ENCODE data around the gene PAF1. TPM values are rescaled to one million over a fixed set of nuclear protein-coding genes. Genes with fewer than 3 reads are reported as not detected.

PAF1 gene
- total RNA-seq, 2 donors from 2014 or later, result 113 to 127 TPM

GRCh38 chr19:39377373-39378362 is 13.2 kb downstream of the PAF1 start:
- H3K9me3 ChIP-seq (ENCODE audit: control insufficient read depth, low read length, poor library complexity, severe bottlenecking), result no peaks in the 10 kb centered on the region
- Mint-ChIP-seq H3K27ac (no peak overlapping the region), H3K36me3 (ENCODE audit: low read depth) (peaks cover 27% of the 10 kb centered on the region), H3K4me3 (peak overlapping the region; percentile 7), H3K4me1 (peaks cover 8% of the 10 kb centered on the region), H3K27me3 (no peaks in the 10 kb centered on the region)
- DNase-seq, result no peak
- no peak for ATAC-seq

- Mint-ChIP-seq H3K36me3 (ENCODE audit: low read depth) (peaks cover 21% of the 10 kb centered on the region), H3K27ac (peak overlapping the region; percentile 67), H3K4me3 (no peak overlapping the region), H3K27me3 (no peaks in the 10 kb centered on the region), H3K4me1 (peaks cover 10% of the 10 kb centered on the region)
- H3K9me3 ChIP-seq (ENCODE audit: control insufficient read depth, low read length, poor library complexity, severe bottlenecking), result no peaks in the 10 kb centered on the region
- no peak for ATAC-seq
- no peak for DNase-seq
Observed at GRCh38 chr19:39375929-39376328, 15.0 kb downstream of the PAF1 start.

GRCh38 chr19:39372941-39373340 is 18.0 kb downstream of the PAF1 start:
- no peak overlapping the region for H3K4me3 Mint-ChIP-seq
- H3K27me3 Mint-ChIP-seq, result no peaks in the 10 kb centered on the region
- H3K36me3 Mint-ChIP-seq (ENCODE audit: low read depth), result peaks cover 19% of the 10 kb centered on the region
- peaks cover 12% of the 10 kb centered on the region for H3K4me1 Mint-ChIP-seq
- no peaks in the 10 kb centered on the region for H3K9me3 ChIP-seq (ENCODE audit: control insufficient read depth, low read length, poor library complexity, severe bottlenecking)
- ATAC-seq (no peak), DNase-seq (no peak)
- H3K27ac Mint-ChIP-seq, result peak overlapping the region; percentile 53

GRCh38 chr19:39372047-39372802 is 18.7 kb downstream of the PAF1 start:
- H3K27me3 Mint-ChIP-seq, result no peaks in the 10 kb centered on the region
- H3K27ac Mint-ChIP-seq, result peak overlapping the region; percentile 53
- H3K9me3 ChIP-seq (ENCODE audit: control insufficient read depth, low read length, poor library complexity, severe bottlenecking), result no peaks in the 10 kb centered on the region
- peak overlapping the region; percentile 56 for H3K4me3 Mint-ChIP-seq
- peaks cover 12% of the 10 kb centered on the region for H3K4me1 Mint-ChIP-seq
- peaks cover 15% of the 10 kb centered on the region for H3K36me3 Mint-ChIP-seq (ENCODE audit: low read depth)
- no peak for ATAC-seq
- DNase-seq, result no peak

GRCh38 chr19:39370735-39371134 is 20.2 kb downstream of the PAF1 start:
- H3K36me3 Mint-ChIP-seq (ENCODE audit: low read depth), result peaks cover 10% of the 10 kb centered on the region
- no peaks in the 10 kb centered on the region for H3K9me3 ChIP-seq (ENCODE audit: control insufficient read depth, low read length, poor library complexity, severe bottlenecking)
- no peak overlapping the region for H3K27ac Mint-ChIP-seq
- H3K4me1 Mint-ChIP-seq, result peaks cover 9% of the 10 kb centered on the region
- no peak overlapping the region for H3K4me3 Mint-ChIP-seq
- DNase-seq (no peak), ATAC-seq (no peak)
- H3K27me3 Mint-ChIP-seq, result no peaks in the 10 kb centered on the region

- Mint-ChIP-seq H3K4me3 (no peak overlapping the region), H3K27me3 (no peaks in the 10 kb centered on the region), H3K36me3 (ENCODE audit: low read depth) (peaks cover 5% of the 10 kb centered on the region), H3K27ac (no peak overlapping the region), H3K4me1 (peaks cover 9% of the 10 kb centered on the region)
- no peak for ATAC-seq
- no peaks in the 10 kb centered on the region for H3K9me3 ChIP-seq (ENCODE audit: control insufficient read depth, low read length, poor library complexity, severe bottlenecking)
- no peak for DNase-seq
Observed at GRCh38 chr19:39369200-39369599, 21.7 kb downstream of the PAF1 start.

- H3K4me3 Mint-ChIP-seq, result no peak overlapping the region
- no peaks in the 10 kb centered on the region for H3K27me3 Mint-ChIP-seq
- ATAC-seq (no peak), DNase-seq (no peak)
- H3K9me3 ChIP-seq (ENCODE audit: control insufficient read depth, low read length, poor library complexity, severe bottlenecking), result no peaks in the 10 kb centered on the region
- peaks cover 9% of the 10 kb centered on the region for H3K4me1 Mint-ChIP-seq
- no peak overlapping the region for H3K27ac Mint-ChIP-seq
- peaks cover 1% of the 10 kb centered on the region for H3K36me3 Mint-ChIP-seq (ENCODE audit: low read depth)
Observed at GRCh38 chr19:39365531-39365930, 25.4 kb downstream of the PAF1 start.

GRCh38 chr19:39363901-39364457 is 26.9 kb downstream of the PAF1 start:
- DNase-seq (no peak), ATAC-seq (peak; percentile 18)
- peak overlapping the region; percentile 47 for H3K27ac Mint-ChIP-seq
- H3K27me3 Mint-ChIP-seq, result no peaks in the 10 kb centered on the region
- H3K4me3 Mint-ChIP-seq, result no peak overlapping the region
- no peaks in the 10 kb centered on the region for H3K9me3 ChIP-seq (ENCODE audit: control insufficient read depth, low read length, poor library complexity, severe bottlenecking)
- H3K36me3 Mint-ChIP-seq (ENCODE audit: low read depth), result no peaks in the 10 kb centered on the region
- H3K4me1 Mint-ChIP-seq, result peaks cover 9% of the 10 kb centered on the region

GRCh38 chr19:39362682-39363657 is 27.9 kb downstream of the PAF1 start:
- Mint-ChIP-seq H3K36me3 (ENCODE audit: low read depth) (no peaks in the 10 kb centered on the region), H3K4me3 (no peak overlapping the region), H3K27me3 (no peaks in the 10 kb centered on the region), H3K4me1 (peaks cover 7% of the 10 kb centered on the region), H3K27ac (peak overlapping the region; percentile 47)
- H3K9me3 ChIP-seq (ENCODE audit: control insufficient read depth, low read length, poor library complexity, severe bottlenecking), result no peaks in the 10 kb centered on the region
- DNase-seq, result no peak
- peak; percentile 28 for ATAC-seq

GRCh38 chr19:39360599-39360998 is 30.3 kb downstream of the PAF1 start:
- DNase-seq (no peak), ATAC-seq (no peak)
- peaks cover 2% of the 10 kb centered on the region for H3K36me3 Mint-ChIP-seq (ENCODE audit: low read depth)
- no peak overlapping the region for H3K4me3 Mint-ChIP-seq
- H3K27ac Mint-ChIP-seq, result peak overlapping the region; percentile 9
- no peaks in the 10 kb centered on the region for H3K9me3 ChIP-seq (ENCODE audit: control insufficient read depth, low read length, poor library complexity, severe bottlenecking)
- peaks cover 10% of the 10 kb centered on the region for H3K4me1 Mint-ChIP-seq
- no peaks in the 10 kb centered on the region for H3K27me3 Mint-ChIP-seq

- Mint-ChIP-seq H3K4me3 (no peak overlapping the region), H3K4me1 (peaks cover 11% of the 10 kb centered on the region), H3K36me3 (ENCODE audit: low read depth) (peaks cover 2% of the 10 kb centered on the region), H3K27me3 (no peaks in the 10 kb centered on the region), H3K27ac (no peak overlapping the region)
- DNase-seq, result no peak
- no peaks in the 10 kb centered on the region for H3K9me3 ChIP-seq (ENCODE audit: control insufficient read depth, low read length, poor library complexity, severe bottlenecking)
- ATAC-seq, result no peak
Observed at GRCh38 chr19:39359026-39359425, 31.9 kb downstream of the PAF1 start.

- Mint-ChIP-seq H3K36me3 (ENCODE audit: low read depth) (peaks cover 2% of the 10 kb centered on the region), H3K27me3 (no peaks in the 10 kb centered on the region), H3K4me3 (no peak overlapping the region), H3K27ac (no peak overlapping the region), H3K4me1 (peaks cover 11% of the 10 kb centered on the region)
- no peak for ATAC-seq
- DNase-seq, result no peak
- no peaks in the 10 kb centered on the region for H3K9me3 ChIP-seq (ENCODE audit: control insufficient read depth, low read length, poor library complexity, severe bottlenecking)
Observed at GRCh38 chr19:39356647-39357046, 34.3 kb downstream of the PAF1 start.
